B cell (primary cell): Measurements from ENCODE around the gene SDK1. TPM values are rescaled to one million over a fixed set of nuclear protein-coding genes. Genes with fewer than 3 reads are reported as not detected.

Source experiments
- ATAC-seq: fragments of 200-7000 bp; cut with Tn5 transposase; one replicate; pipeline ENCODE4 v1.10.0; 2021; ENCODE audit warnings: low read depth, mild to moderate bottlenecking, moderate number of reproducible peaks, moderate library complexity
- CTCF ChIA-PET: fragments of 350-600 bp; sonication (Branson Sonifier 250); formaldehyde crosslinking; loops from one replicate; lab custom pipeline; 2021; ENCODE audit warnings: antibody characterized with exemption, inconsistent platforms; lab: Charles Lee
- POLR2A ChIA-PET: fragments of 350-600 bp; sonication (Branson Sonifier 250); formaldehyde crosslinking; loops from one replicate; lab custom pipeline; 2021; ENCODE audit warnings: antibody characterized with exemption; lab: Charles Lee
- DNase-seq: peaks from one replicate; pipeline ENCODE4 v3.0.0; 2013
- H2AFZ ChIP-seq: 2 replicates; pipeline ENCODE4 v1.6.1; 2012; ENCODE audit warnings: mild to moderate bottlenecking, low read depth, low read length; ENCODE audit not compliant: insufficient read depth, poor library complexity, severe bottlenecking
- H3K27ac ChIP-seq, 2 donors: 1 replicate in 1 of 2; 2 replicates in 1 of 2; pipeline ENCODE4 v1.5.1; 2012 to 2013; ENCODE audit warnings: low read length in 2 of 2, mild to moderate bottlenecking in 2 of 2, moderate library complexity in 1 of 2
- H3K27me3 ChIP-seq, 4 experiments: fragments of 200-600 bp in 1 of 4; sonication (generic) in 1 of 4; replicated peaks in 1 of 4; 1 replicate in 2 of 4; 2 replicates in 2 of 4; pipeline versions ENCODE4 v1.6.1 to v1.7.0; 2013 to 2016; ENCODE audit warnings: low read length in 3 of 4, mild to moderate bottlenecking in 2 of 4, mixed read lengths in 1 of 4, moderate library complexity in 1 of 4; ENCODE audit not compliant: insufficient read depth in 4 of 4, control insufficient read depth in 3 of 4; ENCODE audit errors: control extremely low read depth in 1 of 4
- H3K36me3 ChIP-seq, 2 experiments: replicated peaks in 1 of 2; 1 replicate in 1 of 2; 2 replicates in 1 of 2; pipeline versions ENCODE4 v1.6.1 to v1.7.1; 2013; ENCODE audit warnings: low read length in 1 of 2; ENCODE audit not compliant: insufficient read depth in 2 of 2, control insufficient read depth in 1 of 2; ENCODE audit errors: control extremely low read depth in 1 of 2, extremely low read depth in 1 of 2
- H3K4me1 ChIP-seq, 2 donors: fragments of 200-600 bp in 1 of 2; sonication (generic) in 1 of 2; 1 replicate in 1 of 2; 2 replicates in 1 of 2; pipeline versions ENCODE4 v1.5.1 to v1.6.1; 2013 to 2017; ENCODE audit warnings: low read length in 2 of 2; ENCODE audit not compliant: control insufficient read depth in 2 of 2, insufficient read depth in 2 of 2
- H3K4me2 ChIP-seq: replicated peaks from 2 replicates; pipeline ENCODE3; 2012; ENCODE audit warnings: mild to moderate bottlenecking, low read depth, low read length; ENCODE audit not compliant: poor library complexity, severe bottlenecking
- H3K4me3 ChIP-seq, 5 experiments: fragments of 200-600 bp in 1 of 5; sonication (generic) in 1 of 5; 1 replicate in 3 of 5; 2 replicates in 2 of 5; pipeline versions ENCODE4 v1.5.1 to v1.7.0; 2011 to 2016; ENCODE audit warnings: low read length in 4 of 5, mild to moderate bottlenecking in 4 of 5, low read depth in 2 of 5, control low read depth in 1 of 5, moderate library complexity in 1 of 5; ENCODE audit not compliant: insufficient read depth in 1 of 5; ENCODE audit errors: control extremely low read depth in 1 of 5, extremely low read depth in 1 of 5
- H3K79me2 ChIP-seq: fragments of 200-600 bp; sonication (generic); one replicate; pipeline ENCODE4 v1.6.0; 2016; ENCODE audit warnings: low read length; ENCODE audit not compliant: control insufficient read depth, insufficient read depth
- H3K9ac ChIP-seq: fragments of 200-600 bp; sonication (generic); 2 replicates; pipeline ENCODE4 v1.6.1; 2017; ENCODE audit warnings: mild to moderate bottlenecking, low read length, moderate library complexity
- H3K9me3 ChIP-seq, 3 donors: one replicate each; pipeline versions ENCODE4 v1.6.1 to v1.7.1; 2013; ENCODE audit warnings: low read length in 2 of 3; ENCODE audit not compliant: control insufficient read depth in 2 of 3, insufficient read depth in 1 of 3; ENCODE audit errors: control extremely low read depth in 1 of 3
- H4K20me1 ChIP-seq: 2 replicates; pipeline ENCODE4 v1.6.0; 2012; ENCODE audit warnings: mild to moderate bottlenecking, low read length; ENCODE audit not compliant: insufficient read depth, control insufficient read depth, poor library complexity, severe bottlenecking
- H3K27ac Mint-ChIP-seq: one replicate; pipeline ENCODE4 v1.8.0; 2021; ENCODE audit warnings: mixed read lengths
- H3K27me3 Mint-ChIP-seq: one replicate; pipeline ENCODE4 v1.8.0; 2021; ENCODE audit warnings: mixed read lengths
- H3K4me1 Mint-ChIP-seq: one replicate; pipeline ENCODE4 v1.8.0; 2021; ENCODE audit warnings: mixed read lengths
- H3K4me3 Mint-ChIP-seq: one replicate; pipeline ENCODE4 v1.8.0; 2021; ENCODE audit warnings: mixed read lengths
- H3K9me3 Mint-ChIP-seq: one replicate; pipeline ENCODE4 v1.8.0; 2022; ENCODE audit warnings: mixed read lengths; ENCODE audit not compliant: insufficient read depth
- CTCF ChIP-seq: fragments of 200-600 bp; IDR thresholded peaks from one replicate; pipeline ENCODE4 v1.8.0; 2022; ENCODE audit warnings: antibody characterized with exemption, mild to moderate bottlenecking
- EZH2 ChIP-seq: IDR thresholded peaks from 2 replicates; pipeline ENCODE4 v1.6.1; 2012; ENCODE audit warnings: borderline replicate concordance, low read depth, mild to moderate bottlenecking, moderate library complexity, low read length; ENCODE audit not compliant: insufficient read depth, poor library complexity, severe bottlenecking
- WGBS: methylation state at CpG from one replicate; pipeline ENCODE4 v1.1.5; 2013; ENCODE audit warnings: missing lambda C conversion rate; ENCODE audit not compliant: insufficient coverage; 5-methylcytosine and 5-hydroxymethylcytosine counted together
- intact Hi-C: fragments of 100-400 bp; cut with micrococcal nuclease; formaldehyde crosslinking; loops from one replicate; pipeline ENCODE4 v1.10.0; 2022
- polyA plus RNA-seq: library from polyadenylated mRNA; depleted of rRNA; stranded (reverse); fragments of >200 nt; gene quantifications from 2 replicates; pipeline ENCODE4 v1.2.3, GENCODE V29; 2012
- total RNA-seq, 2 donors: library from RNA; stranded (reverse); fragments of 120-200 nt in 1 of 2; gene quantifications; 1 replicate in 1 of 2; 2 replicates in 1 of 2; pipeline versions ENCODE4 v1.2.3 to v1.2.4, GENCODE V29; 2013 to 2022

SDK1 gene
- total and polyA plus RNA-seq, 2 donors (not counting 1 experiment from before 2014, with no cell fraction given), result 0.73 to 2.0 TPM

- Histone ChIP-seq H3K9ac (no peak overlapping the region), H3K4me3 (no peak overlapping the region), H3K36me3 (no peaks in the 10 kb centered on the region), H3K27ac (no peak overlapping the region), H3K9me3 (peaks cover 5 to 10% (median 6%) of the 10 kb centered on the region in 3 donors), H3K27me3 (no peaks in the 10 kb centered on the region), H4K20me1 (no peaks in the 10 kb centered on the region), H2AFZ (no peak overlapping the region), H3K4me1 (no peaks in the 10 kb centered on the region), H3K79me2 (no peaks in the 10 kb centered on the region), H3K4me2 (no peak overlapping the region)
- Mint-ChIP-seq H3K27me3 (peaks cover 29% of the 10 kb centered on the region), H3K4me1 (no peaks in the 10 kb centered on the region), H3K4me3 (no peak overlapping the region), H3K27ac (no peak overlapping the region), H3K9me3 (peaks cover 8% of the 10 kb centered on the region)
- POLR2A ChIA-PET, result no interaction called here
- intact Hi-C loops, result no loop called here
- CTCF ChIA-PET, result no interaction called here
- no peak for ATAC-seq
- DNase-seq, result no peak
- 78% methylated on average over 12 of the region's 12 CpGs for WGBS
- no peak for TF ChIP-seq CTCF
- TF ChIP-seq EZH2, result no peak
These were observed 194.5 kb downstream of the SDK1 start for GRCh38 chr7:3495530-3495929.

GRCh38 chr7:3495954-3496353, 194.9 kb downstream of the SDK1 start:
- H3K4me3 ChIP-seq, result no peak overlapping the region
- no peak overlapping the region for H3K9ac ChIP-seq
- H2AFZ ChIP-seq, result no peak overlapping the region
- no peaks in the 10 kb centered on the region for H3K36me3 ChIP-seq
- H3K79me2 ChIP-seq, result no peaks in the 10 kb centered on the region
- ChIA-PET POLR2A (no interaction called here), CTCF (no interaction called here)
- Mint-ChIP-seq H3K4me3 (no peak overlapping the region), H3K9me3 (peaks cover 10% of the 10 kb centered on the region), H3K27ac (no peak overlapping the region), H3K27me3 (peaks cover 26% of the 10 kb centered on the region), H3K4me1 (no peaks in the 10 kb centered on the region)
- intact Hi-C loops, result no loop called here
- H4K20me1 ChIP-seq, result no peaks in the 10 kb centered on the region
- H3K27me3 ChIP-seq, result no peaks in the 10 kb centered on the region
- ATAC-seq, result no peak
- no peak overlapping the region for H3K4me2 ChIP-seq
- H3K4me1 ChIP-seq, result no peaks in the 10 kb centered on the region
- H3K9me3 ChIP-seq, result peaks cover 6 to 13% (median 9%) of the 10 kb centered on the region in 3 donors
- TF ChIP-seq CTCF (no peak), EZH2 (no peak)
- DNase-seq, result no peak
- 90% methylated on average over 4 of the region's 5 CpGs for WGBS
- no peak overlapping the region for H3K27ac ChIP-seq
